ENCODE results near the gene GBF1.

GRCh38 chr10:102306710-102307109 is 61.4 kb downstream of the GBF1 start:
- no peak for TF ChIP-seq CTCF (conservative IDR thresholded peaks at IDR 0.05 in 1 of 2, IDR thresholded peaks at IDR 0.05 in 1 of 2; ENCODE audit: extremely low read depth in 1 of 2, insufficient read depth in 1 of 2, low read depth in 1 of 2, low read length in 2 of 2)
- no peak for TF ChIP-seq EZH2 (IDR thresholded peaks at IDR 0.05; ENCODE audit: borderline replicate concordance, low read length)

Data from mammary epithelial cell (primary cell).